ENCODE measurements around the gene KCNJ12.
"Not testable (repeated sequence)": the region's sequence is repeated elsewhere in the genome, so short reads cannot be mapped to it uniquely, and the experiment has no call there.

The KCNJ12 gene

GRCh38 chr17:21376081-21376758, at the start of gene KCNJ12:
Gene KCNJ12, plus strand, starts transcription at chr17:21376357. Its CDS starts 38,986 bp downstream, at chr17:21415343.
- DNase-seq = no peak

DNA sequence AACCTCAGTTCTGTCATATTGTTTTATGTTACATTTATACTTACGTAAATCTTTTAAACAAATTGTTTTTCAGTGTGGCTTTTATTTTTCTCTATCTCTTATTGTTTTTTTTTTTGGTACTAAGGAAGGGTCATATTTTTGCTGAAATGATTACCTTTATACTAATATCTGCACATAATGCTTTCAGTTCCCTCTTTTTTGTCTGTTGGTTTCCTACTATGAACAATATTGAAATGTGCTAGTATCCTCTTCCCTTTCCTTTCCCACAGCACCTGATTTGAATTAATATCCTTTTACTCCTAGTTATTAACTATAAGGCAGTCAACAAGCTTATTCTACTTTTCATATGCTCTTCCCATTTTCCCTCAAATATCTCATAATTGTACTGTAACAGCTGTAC, 48.2 kb upstream of the KCNJ12 start:
- DNase-seq = not testable (repeated sequence)

GRCh38 chr17:21328778-21329177, 47.4 kb upstream of the KCNJ12 start:
- not testable (repeated sequence) for DNase-seq

DNA sequence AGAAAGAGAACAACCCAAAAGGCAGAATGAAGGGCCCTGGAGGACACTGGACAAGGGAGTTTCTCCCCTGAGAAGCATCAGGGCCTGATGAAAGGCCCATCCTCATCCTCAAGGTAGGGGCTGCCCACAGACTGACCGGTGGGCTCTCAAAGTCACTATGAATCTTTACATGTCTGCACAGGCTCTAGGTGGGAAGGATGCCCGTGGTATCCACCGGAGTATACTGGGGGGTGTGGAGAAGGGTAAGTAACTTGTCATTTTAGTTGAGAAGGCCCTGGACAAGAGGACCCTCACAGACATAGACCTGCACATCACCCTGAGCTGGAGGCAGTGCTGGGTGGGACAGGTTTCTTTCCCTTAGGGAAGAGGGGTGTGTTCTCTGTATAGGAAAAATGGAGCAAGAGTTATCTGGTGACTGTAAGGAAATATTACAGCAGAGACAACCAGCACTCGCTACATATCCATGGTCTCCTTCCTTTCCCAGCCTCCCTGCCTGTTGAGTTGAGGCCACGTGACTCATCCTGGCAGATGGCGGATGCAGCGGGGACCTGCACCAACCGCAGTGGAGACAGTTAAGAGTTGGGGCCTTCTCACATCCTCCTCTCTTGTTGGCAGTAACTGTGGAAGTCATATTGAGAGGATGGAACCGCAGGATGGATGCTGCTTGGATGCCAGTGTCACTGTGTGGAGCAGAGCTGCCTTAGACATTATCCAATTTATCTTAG, 45.6 kb upstream of the KCNJ12 start:
- no peak for DNase-seq

DNA sequence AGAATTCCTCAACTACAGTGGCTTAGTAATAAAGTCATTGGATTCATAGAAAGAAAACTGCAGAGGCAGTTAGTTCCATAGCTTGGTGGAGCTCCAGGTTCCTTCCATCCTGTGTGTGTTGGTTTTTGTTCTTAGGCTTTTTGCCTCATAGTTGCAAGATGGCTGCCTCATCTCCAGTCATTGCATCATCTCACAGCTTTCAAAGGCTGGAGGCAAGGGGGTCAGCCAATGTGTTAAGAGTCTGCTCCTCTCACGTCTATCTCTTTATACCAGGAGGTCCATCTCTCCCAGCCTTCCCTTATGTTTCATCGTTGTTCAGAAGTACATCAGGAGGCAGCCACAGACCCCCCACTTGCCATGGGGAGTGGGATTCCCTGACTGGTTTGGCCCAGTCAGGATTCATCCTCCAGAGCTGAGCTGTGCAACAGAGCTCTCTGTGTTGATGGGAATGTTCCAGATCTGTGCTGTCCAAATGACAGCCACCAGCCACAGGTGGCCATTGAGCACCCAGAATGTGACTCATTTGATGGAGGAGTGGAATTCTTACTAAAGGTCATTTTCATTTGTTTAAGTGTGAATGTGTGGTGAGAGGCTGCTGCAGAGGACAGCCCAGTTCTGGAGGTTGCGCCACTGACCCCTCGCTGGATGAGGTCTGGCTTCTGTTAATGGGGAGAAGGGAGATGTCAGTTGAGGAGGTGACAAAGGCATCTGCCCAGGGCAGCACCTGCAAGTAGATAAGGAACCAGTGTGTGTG, 39.4 kb upstream of the KCNJ12 start:
- DNase-seq = not testable (repeated sequence)

DNA sequence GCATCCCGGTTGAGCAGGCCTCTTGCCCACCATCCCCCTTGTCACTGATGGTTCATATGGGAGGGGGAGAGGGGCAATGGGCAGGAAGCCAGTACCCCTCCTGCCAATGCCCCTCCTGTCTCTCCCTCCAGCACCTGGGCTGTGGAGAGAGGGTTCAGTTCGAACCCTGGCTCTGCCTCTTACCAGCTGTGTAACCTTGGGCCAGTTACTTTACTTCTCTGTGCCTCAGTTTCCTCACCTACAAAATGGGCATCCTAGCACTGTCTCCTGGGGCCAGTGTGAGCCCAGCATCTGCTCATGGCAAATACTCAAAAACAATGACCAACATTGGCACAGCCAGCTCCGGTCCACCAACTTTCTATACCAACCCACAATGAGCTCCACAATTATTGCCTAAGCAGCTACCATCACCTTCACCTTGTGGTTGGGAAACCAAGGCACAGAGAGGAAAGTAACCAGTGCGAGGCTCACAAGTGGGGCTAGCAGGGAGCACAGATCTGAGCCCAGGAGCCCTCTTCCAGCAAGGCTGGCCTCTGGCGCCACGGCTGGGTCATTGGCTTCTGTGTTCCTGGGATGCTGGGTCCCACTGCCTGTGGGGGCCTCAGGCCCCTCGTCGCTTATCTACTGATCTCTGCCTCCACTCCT, 38.1 kb upstream of the KCNJ12 start:
- DNase-seq = not testable (repeated sequence)

- no peak for DNase-seq
Measured at GRCh38 chr17:21339011-21339410, 37.1 kb upstream of the KCNJ12 start.

DNA sequence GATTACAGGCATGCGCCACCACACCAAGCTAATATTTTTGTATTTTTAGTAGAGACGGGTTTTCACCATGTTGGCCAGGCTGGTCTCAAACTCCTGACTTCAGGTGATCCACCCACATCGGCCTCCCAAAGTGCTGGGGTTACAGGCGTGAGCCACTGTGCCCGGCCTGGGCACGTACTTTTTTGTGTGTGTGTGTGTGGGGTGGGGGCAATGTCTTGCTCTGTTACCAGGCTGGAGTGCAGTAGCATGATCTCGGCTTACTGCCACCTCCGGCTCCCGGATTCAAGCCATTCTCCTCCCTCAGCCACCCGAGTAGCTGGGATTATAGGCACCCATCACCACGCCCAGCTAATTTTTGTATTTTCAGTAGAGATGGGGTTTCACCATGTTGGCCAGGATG, 36.6 kb upstream of the KCNJ12 start:
- DNase-seq = not testable (repeated sequence)

DNA sequence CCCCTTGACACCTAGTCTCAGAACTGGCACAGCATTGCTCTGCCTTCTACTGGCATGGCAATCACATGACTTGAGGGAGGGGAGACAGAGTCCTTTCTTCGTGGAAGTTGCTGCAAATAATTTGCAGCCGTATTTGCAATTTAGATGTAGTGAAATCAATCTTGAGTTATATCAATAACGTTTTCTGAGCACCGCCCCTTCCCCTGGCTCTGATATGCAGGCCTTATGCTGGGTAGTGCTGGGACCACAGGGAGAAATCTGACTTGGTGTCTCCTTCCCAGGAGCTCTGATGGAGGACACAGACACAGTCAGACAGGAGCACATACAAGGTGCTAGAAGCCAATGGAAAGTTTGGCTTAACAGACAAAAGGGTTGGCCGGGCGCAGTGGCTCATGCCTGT, 35.8 kb upstream of the KCNJ12 start:
- not testable (repeated sequence) for DNase-seq

- not testable (repeated sequence) for DNase-seq
Measured at GRCh38 chr17:21341279-21341678, 34.9 kb upstream of the KCNJ12 start.

DNA sequence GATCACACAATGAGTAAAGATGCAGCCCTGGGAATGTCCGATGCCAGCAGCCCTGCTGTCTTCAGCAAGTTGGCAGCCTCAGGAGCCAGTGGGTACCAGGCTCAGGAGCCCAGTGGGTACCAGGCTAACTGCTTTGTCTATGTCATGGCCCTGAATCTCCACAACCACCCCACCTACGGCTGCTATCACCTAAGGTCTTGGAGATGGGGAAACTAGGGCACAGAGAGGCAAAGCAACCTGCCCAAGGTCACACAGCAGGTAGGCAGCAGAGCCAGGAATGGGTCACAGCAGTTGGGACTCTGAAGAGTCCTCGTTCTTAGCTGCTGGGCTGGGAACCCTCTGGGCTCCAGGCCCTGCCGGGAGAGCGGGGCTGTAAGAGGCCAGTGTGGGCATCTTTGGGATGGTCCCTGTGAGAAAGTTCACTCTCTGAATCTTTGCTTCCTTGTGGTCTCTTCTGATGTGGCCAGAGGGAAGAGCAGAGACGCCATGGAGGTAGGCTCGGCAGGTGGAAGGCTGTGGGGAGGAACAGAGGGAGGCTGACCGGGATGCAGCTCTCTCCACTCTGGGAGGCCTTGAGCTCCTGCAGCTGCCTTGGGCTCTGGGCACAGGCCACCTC, 34.1 kb upstream of the KCNJ12 start:
- not testable (repeated sequence) for DNase-seq

DNA sequence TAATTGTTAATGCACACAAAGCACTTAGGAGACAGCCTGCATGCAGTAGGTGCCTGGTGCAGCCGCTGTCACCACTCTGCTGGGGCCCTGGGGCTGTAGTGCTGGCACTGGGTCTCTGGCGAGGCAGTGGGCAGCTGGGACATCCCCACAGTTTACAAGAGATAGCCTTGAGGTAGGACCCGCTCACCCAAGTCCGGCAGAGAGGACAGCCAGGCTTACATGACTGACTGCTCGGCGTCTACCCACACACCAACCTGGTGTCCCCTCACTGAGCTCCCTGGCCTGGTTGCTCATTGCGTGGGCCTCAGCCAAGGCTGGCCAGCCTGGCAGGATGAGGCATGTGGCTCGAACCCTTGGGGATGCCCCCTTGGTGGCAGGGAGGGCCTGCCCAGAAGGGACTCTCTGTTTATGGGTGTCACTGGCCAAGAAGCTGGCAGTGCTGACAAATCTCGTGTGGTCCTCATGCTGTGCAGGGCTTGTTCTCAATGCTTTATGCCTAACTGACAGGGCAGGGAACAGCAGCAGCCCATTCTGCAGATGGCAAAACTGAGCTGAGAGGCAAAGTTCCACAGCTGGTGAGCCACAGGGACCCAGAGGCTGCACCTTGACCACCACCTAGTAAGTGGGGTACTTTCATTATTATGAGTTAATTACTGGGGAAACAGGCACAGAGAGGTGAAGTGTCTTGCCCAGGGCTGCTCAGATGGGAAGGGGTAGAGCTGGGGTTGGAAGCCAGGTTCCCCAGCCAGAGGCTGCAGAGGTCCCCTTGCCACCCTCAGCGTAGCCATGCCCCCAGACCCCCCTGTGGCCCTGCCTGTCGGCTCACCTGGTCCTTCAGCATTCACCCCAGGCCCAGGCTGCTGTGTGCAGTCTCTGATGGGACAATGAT, 32.9 kb upstream of the KCNJ12 start:
- DNase-seq = not testable (repeated sequence)

DNA sequence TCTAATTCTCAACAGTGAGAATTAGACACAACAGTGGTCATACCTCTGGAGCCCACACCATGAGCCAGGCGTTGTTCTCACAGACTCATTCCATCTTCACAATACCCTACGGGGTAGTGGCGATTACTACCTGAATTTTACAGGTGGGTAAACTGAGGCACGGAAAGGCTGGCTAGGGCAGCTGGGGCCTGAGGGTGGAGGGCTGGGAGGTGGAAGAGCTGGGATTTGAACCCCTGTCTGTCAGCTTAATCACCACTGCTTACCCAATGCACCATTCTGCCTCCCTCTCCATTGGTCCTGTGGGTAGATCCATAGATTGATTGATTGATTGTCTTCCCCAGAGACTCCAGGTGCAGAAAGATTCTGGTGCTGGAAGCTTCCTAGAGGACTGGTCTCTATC, 31.4 kb upstream of the KCNJ12 start:
- not testable (repeated sequence) for DNase-seq

DNA sequence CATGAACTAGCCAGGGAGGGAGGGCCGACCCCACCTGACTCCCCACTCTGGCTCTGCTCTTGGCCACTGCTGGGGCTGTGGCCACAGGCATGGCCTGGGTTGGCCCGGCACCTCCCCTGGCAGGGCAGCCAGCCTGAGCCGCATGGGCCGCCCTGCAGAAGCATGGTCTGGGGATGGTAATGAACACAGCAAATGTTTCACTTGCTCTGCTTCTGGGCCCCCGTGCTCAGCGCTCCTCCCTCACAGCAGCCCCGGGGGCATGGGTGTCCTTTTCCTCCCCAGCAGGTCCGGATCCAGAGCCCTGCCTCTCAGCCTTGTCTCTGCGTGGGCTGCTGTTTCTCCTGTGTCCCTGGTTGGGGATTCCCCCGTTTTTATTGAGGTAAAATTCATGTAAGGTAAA, 30.9 kb upstream of the KCNJ12 start:
- no peak for DNase-seq

DNA sequence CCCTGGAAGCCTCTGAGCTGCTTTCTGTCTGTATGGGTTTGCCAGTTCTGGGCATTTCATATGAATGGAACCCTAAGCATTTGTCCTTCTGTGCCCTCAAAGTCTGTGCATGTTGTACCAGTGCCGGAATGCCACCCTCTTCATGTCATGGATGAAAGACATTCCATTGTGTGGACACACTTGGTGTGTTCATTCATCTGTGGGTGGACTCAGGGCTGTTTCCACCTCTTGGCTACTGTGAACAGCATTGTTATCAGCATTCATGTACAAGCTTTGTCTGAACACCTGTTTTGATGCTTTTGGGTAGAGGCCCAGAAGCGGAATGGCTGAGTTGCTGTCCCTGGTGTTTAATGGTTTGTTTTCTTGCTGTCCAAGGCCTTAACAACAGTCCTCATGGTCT, 30.1 kb upstream of the KCNJ12 start:
- DNase-seq = not testable (repeated sequence)

DNA sequence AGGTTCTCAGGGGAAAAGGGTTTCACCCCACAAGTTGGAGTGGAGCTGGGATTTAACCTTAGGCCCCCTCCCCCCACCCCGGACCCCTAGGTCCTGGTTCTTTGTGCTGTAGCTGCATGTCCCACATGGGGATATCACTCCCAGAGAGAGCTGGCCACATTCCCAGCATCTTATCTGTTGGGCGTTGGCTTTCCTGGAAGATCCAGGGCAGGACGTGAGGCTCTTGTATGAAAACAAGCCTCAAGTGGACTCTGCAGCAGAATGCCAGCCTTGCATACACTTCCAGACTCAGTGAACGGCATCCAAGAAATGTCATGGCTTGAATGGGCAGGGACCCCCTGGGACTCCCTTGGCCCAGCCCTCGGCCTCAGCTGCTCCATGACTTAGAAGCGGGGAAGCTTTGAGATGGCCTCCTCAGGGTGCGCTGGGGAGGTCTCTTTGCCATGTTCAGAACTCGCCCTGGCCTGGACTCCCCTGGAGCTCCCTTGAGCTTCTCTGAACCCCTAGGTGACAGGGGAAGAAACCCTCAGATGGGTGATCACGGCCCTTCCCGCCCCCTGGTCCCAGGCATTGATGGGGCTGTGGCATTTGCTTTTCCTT, 29.4 kb upstream of the KCNJ12 start:
- not testable (repeated sequence) for DNase-seq

DNA sequence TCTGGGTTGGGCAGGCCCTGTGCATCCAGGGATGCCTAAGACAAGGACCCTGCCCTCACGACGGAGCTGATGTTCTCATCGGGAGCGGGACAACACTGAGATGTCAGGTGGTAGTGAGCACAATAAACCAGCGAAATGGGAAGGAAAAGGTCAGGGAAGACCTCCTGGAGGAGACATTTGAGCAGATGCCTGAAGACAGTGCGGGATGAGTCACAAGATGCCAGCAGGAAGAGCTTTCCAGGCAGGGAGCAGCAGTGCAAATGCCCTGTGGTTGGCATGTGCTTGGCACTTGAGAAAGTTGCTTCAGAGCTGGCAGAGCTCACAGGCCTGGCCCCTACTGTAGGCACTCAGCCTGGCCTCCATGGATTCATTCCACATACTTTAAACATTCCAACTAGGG, 28.5 kb upstream of the KCNJ12 start:
- not testable (repeated sequence) for DNase-seq

DNA sequence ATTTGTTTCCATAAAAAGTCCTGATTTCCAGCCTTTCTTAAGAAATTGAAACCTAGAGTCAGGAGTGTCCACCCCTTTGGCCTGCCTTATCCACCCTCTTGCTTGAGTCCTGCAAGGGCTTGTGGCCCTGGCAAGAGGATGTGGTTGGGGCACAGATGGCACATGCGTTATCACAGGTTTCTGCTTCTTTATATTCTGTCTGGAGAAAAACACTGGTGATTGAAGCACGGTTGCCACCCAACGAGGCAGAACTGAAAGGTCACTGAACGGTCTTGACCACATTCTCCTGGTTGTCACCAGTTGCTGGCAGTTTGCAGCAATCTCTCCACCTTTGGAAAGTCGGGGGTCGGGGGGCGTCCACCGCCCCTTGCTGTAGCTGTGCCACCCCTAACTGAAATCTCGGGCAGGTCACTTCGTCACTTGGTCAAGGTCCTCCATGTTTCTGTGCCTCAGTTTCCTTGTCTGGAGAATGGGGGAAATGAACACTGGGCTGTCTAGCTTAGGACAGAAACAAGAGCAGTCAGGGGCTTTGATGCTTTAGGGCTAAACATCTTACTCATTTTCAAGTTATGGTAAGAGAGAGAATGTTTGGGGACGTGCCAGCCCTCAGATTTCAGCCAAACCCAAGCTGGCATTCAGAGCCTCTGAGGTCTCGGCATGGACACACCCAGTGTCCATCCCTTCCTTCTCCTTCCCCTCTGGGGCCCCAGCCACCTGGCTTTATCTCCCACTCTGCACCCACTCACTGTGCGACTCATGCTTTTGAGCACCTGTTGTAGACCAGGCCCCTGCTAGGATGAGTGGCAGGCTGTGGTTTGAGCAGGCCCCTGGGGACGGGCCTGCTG, 27.9 kb upstream of the KCNJ12 start:
- DNase-seq = not testable (repeated sequence)

DNA sequence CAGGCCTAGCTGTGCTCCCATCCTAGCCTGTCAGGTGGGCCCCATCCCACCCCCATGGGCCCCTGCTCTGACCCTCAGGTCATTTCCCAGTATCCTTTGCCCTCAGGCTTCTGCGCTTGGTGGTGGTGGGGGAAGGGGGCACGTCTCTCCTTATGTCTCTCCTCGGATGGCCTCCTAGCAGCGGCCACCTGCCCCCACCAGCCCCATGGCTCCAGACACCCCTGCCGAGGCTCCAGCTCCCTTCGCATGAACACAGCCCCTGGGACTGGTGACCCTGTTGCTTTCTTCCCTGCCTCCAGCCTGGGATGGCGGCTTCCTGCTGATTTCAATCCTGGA, 27.3 kb upstream of the KCNJ12 start:
- DNase-seq = not testable (repeated sequence)

GRCh38 chr17:21349358-21350050, 26.7 kb upstream of the KCNJ12 start:
- not testable (repeated sequence) for DNase-seq

All from NCI-H748 treated with DMSO at 0.1 percent for 48 hours (cell line).